SJSA1 (cell line): ENCODE results near the gene CDKN2C. TPM values are rescaled to one million over a fixed set of nuclear protein-coding genes. Genes with fewer than 3 reads are reported as not detected.

Experiments used
- DNase-seq, 2 experiments: peaks; one replicate each; pipeline ENCODE4 v3.0.0-alpha.2; 2015 to 2020; ENCODE audit warnings: low spot score in 2 of 2, low read depth in 1 of 2
- H3K27ac ChIP-seq: fragments of 250-450 bp; sonication (Bioruptor Pico); 2 replicates; pipeline ENCODE4 v1.5.1; 2020; ENCODE audit warnings: mild to moderate bottlenecking, moderate library complexity
- H3K27me3 ChIP-seq: fragments of 250-450 bp; sonication (Bioruptor Pico); replicated peaks from 2 replicates; pipeline ENCODE4 v1.5.1; 2020; ENCODE audit warnings: mild to moderate bottlenecking, moderate library complexity
- H3K36me3 ChIP-seq: fragments of 250-450 bp; sonication (Bioruptor Pico); 2 replicates; pipeline ENCODE4 v1.5.1; 2020; ENCODE audit warnings: mild to moderate bottlenecking
- H3K4me1 ChIP-seq: fragments of 250-450 bp; sonication (Bioruptor Pico); replicated peaks from 2 replicates; pipeline ENCODE4 v1.6.1; 2021; ENCODE audit warnings: mild to moderate bottlenecking
- H3K4me3 ChIP-seq: fragments of 250-450 bp; sonication (Bioruptor Pico); 2 replicates; pipeline ENCODE4 v1.5.1; 2020; ENCODE audit warnings: mild to moderate bottlenecking
- H3K9me3 ChIP-seq: fragments of 250-450 bp; sonication (Bioruptor Pico); replicated peaks from 2 replicates; pipeline ENCODE4 v1.5.1; 2020; ENCODE audit warnings: mild to moderate bottlenecking
- total RNA-seq: library from RNA; depleted of rRNA; stranded (reverse); fragments of >200 nt; shearing (Covaris generic); gene quantifications from 2 replicates; pipeline ENCODE4 v1.2.3, GENCODE V29; 2014

The CDKN2C gene
- total RNA-seq, 1 experiment from 2014 or later = 225 TPM

GRCh38 chr1:50978852-50979781, 9.1 kb downstream of the CDKN2C start:
- peak in 1 of 2 experiments; percentile 86 for DNase-seq
- no peaks in the 10 kb centered on the region for H3K27me3 ChIP-seq
- peaks cover 29% of the 10 kb centered on the region for H3K4me1 ChIP-seq
- H3K4me3 ChIP-seq = peak overlapping the region; percentile 85
- H3K27ac ChIP-seq = peak overlapping the region; percentile 99
- H3K9me3 ChIP-seq = no peaks in the 10 kb centered on the region
- peaks cover 38% of the 10 kb centered on the region for H3K36me3 ChIP-seq

GRCh38 chr1:50979937-50980336, 9.9 kb downstream of the CDKN2C start:
- Histone ChIP-seq H3K27ac (peak overlapping the region; percentile 99), H3K27me3 (no peaks in the 10 kb centered on the region), H3K4me3 (peak overlapping the region; percentile 85), H3K9me3 (no peaks in the 10 kb centered on the region), H3K4me1 (peaks cover 31% of the 10 kb centered on the region), H3K36me3 (peaks cover 29% of the 10 kb centered on the region)
- peak in 1 of 2 experiments; percentile 39 for DNase-seq

GRCh38 chr1:50980505-50980904, 10.5 kb downstream of the CDKN2C start:
- no peaks in the 10 kb centered on the region for H3K9me3 ChIP-seq
- H3K27me3 ChIP-seq = no peaks in the 10 kb centered on the region
- H3K27ac ChIP-seq = peak overlapping the region; percentile 99
- DNase-seq = no peak
- peaks cover 35% of the 10 kb centered on the region for H3K4me1 ChIP-seq
- H3K4me3 ChIP-seq = peak overlapping the region; percentile 85
- peaks cover 27% of the 10 kb centered on the region for H3K36me3 ChIP-seq

- Histone ChIP-seq H3K36me3 (peaks cover 17% of the 10 kb centered on the region), H3K27ac (peak overlapping the region; percentile 99), H3K27me3 (no peaks in the 10 kb centered on the region), H3K4me1 (peaks cover 35% of the 10 kb centered on the region), H3K4me3 (peak overlapping the region; percentile 15), H3K9me3 (no peaks in the 10 kb centered on the region)
- DNase-seq = peak in 1 of 2 experiments; percentile 78
These were observed 11.7 kb downstream of the CDKN2C start for GRCh38 chr1:50981741-50982140.

GRCh38 chr1:50982611-50983010, 12.6 kb downstream of the CDKN2C start:
- H3K4me1 ChIP-seq = peaks cover 35% of the 10 kb centered on the region
- H3K4me3 ChIP-seq = peak overlapping the region; percentile 15; the same call in 1 of the 2 replicates
- H3K9me3 ChIP-seq = no peaks in the 10 kb centered on the region
- DNase-seq = peak in 1 of 2 experiments; percentile 66
- H3K27me3 ChIP-seq = no peaks in the 10 kb centered on the region
- H3K27ac ChIP-seq = peak overlapping the region; percentile 99
- peaks cover 17% of the 10 kb centered on the region for H3K36me3 ChIP-seq

DNA sequence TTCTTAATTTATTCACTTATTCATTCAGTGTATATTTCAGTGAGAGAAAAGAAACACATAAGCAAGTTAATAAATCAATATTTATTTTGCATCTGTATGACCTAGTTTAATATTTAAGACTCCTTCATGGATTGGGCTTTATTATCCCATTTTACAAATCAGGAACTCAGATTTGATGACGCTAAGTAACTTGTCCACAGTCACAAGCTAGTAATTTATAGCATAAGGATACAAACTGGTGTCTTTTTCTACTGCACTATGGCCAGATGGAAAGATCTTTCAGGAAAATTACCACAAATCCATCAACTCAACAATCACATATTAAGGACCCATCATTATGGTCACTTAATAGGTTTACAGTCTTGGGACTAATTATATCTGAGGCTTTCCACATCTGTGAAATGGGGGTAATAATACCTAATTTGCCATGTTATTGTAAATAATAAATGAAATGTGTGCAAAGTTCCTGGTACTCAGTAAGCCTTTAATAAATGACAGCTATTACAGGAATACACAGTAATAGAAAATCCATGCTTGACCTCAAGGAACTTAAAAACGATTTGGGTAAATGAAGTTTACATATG, 13.3 kb downstream of the CDKN2C start:
- DNase-seq = peak in 1 of 2 experiments; percentile 46
- Histone ChIP-seq H3K9me3 (no peaks in the 10 kb centered on the region), H3K4me1 (peaks cover 35% of the 10 kb centered on the region), H3K27me3 (no peaks in the 10 kb centered on the region), H3K36me3 (peaks cover 13% of the 10 kb centered on the region), H3K4me3 (peak overlapping the region; percentile 4; the same call in 1 of the 2 replicates), H3K27ac (peak overlapping the region; percentile 99)

GRCh38 chr1:50985094-50985493, 15.0 kb downstream of the CDKN2C start:
- peak overlapping the region; percentile 49 for H3K27ac ChIP-seq
- peak overlapping the region; percentile 3; the same call in 1 of the 2 replicates for H3K4me3 ChIP-seq
- DNase-seq = peak in 1 of 2 experiments; percentile 76
- no peaks in the 10 kb centered on the region for H3K27me3 ChIP-seq
- peaks cover 17% of the 10 kb centered on the region for H3K36me3 ChIP-seq
- peaks cover 35% of the 10 kb centered on the region for H3K4me1 ChIP-seq
- H3K9me3 ChIP-seq = no peaks in the 10 kb centered on the region

GRCh38 chr1:50986653-50987052, 16.6 kb downstream of the CDKN2C start:
- no peak for DNase-seq
- Histone ChIP-seq H3K36me3 (peaks cover 17% of the 10 kb centered on the region), H3K27ac (no peak overlapping the region), H3K4me3 (no peak overlapping the region), H3K4me1 (peaks cover 34% of the 10 kb centered on the region), H3K27me3 (no peaks in the 10 kb centered on the region), H3K9me3 (no peaks in the 10 kb centered on the region)

- Histone ChIP-seq H3K36me3 (peaks cover 27% of the 10 kb centered on the region), H3K9me3 (no peaks in the 10 kb centered on the region), H3K27me3 (no peaks in the 10 kb centered on the region), H3K4me3 (no peak overlapping the region), H3K27ac (no peak overlapping the region), H3K4me1 (peaks cover 8% of the 10 kb centered on the region)
- DNase-seq = no peak
These were observed 19.6 kb downstream of the CDKN2C start for GRCh38 chr1:50989694-50990093.

DNA sequence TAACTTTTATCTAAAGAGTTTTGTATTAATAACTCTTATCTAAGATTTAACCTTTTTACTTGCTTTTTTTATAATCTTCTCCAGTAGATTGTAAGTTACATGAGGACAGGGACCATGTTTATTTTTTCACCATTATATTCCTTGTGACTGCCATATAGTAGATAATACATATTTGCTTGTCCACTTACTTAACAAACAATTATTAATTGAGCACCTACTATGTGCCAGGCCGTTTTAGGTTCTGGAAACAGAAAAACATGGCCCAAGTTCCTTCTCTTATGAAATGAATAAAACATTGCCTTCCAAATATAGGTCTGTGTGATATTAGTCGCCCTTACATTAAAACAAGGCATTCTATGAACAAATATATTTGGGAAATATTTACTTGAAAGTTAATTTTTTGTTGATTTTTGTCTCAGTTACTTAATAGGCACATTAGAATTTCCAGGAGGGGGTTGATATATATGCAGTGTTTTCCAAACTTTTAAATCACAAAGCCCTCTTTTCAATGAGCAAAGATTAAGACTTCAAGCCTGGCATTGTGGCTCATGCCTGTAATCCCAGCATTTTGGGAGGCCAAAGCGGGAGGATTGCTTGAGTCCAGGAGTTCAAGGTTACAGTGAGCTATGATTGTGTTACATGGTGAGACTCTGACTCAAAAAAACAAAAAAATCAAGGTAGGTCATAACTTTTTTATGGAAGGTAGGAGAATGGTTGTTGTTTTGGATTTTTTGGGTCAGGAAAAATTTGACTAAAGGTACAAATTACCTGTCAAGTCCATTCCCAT, 22.7 kb downstream of the CDKN2C start:
- Histone ChIP-seq H3K36me3 (peaks cover 20% of the 10 kb centered on the region), H3K27me3 (no peaks in the 10 kb centered on the region), H3K4me3 (no peak overlapping the region), H3K4me1 (no peaks in the 10 kb centered on the region; the same call in 1 of the 2 replicates), H3K9me3 (no peaks in the 10 kb centered on the region), H3K27ac (no peak overlapping the region)
- no peak for DNase-seq

- H3K27me3 ChIP-seq = no peaks in the 10 kb centered on the region
- no peak overlapping the region for H3K27ac ChIP-seq
- no peaks in the 10 kb centered on the region; the same call in 1 of the 2 replicates for H3K4me1 ChIP-seq
- H3K4me3 ChIP-seq = no peak overlapping the region
- DNase-seq = no peak
- H3K36me3 ChIP-seq = peaks cover 20% of the 10 kb centered on the region
- no peaks in the 10 kb centered on the region for H3K9me3 ChIP-seq
These were observed 23.6 kb downstream of the CDKN2C start for GRCh38 chr1:50993645-50994044.

DNA sequence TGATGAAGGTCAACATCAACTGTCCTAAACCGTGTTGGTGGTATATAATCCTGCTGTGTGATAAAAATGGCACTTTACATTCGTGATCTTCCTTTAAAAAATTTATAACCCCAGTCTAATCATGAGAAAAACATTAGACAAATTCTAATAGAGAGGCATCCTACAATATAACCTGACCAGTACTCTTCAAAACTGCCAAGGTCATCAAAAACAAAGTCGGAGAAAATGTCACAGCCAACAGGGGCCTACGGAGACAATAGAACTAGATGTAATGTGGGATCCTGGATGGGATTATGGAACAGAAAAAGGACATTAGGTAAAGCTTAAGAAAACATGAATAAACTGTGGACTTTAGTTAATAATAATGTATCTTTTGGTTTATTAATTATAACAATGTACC, 25.0 kb downstream of the CDKN2C start:
- no peaks in the 10 kb centered on the region for H3K27me3 ChIP-seq
- H3K27ac ChIP-seq = no peak overlapping the region
- H3K4me1 ChIP-seq = no peaks in the 10 kb centered on the region; the same call in 1 of the 2 replicates
- H3K36me3 ChIP-seq = peaks cover 20% of the 10 kb centered on the region
- no peaks in the 10 kb centered on the region for H3K9me3 ChIP-seq
- no peak for DNase-seq
- no peak overlapping the region for H3K4me3 ChIP-seq

DNA sequence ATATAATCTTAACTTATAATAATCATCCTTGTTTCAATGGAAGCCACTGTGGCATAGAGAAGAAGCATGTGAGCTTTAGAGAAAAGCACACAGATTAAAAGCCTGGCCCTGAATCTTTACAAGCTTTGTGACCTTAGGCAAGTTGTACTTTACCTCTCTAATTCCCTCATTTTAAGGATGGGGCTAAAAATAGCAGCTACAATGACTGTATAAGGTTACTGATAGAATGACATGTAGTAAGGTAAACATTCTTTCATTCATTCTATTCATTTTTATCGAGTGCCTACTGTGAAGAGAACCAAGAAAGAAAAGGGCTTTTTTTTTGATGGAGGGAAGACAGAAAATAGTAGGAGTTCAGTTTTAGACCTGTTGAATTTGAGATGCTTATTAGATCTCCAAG, 25.6 kb downstream of the CDKN2C start:
- DNase-seq = no peak
- Histone ChIP-seq H3K27ac (no peak overlapping the region), H3K4me1 (no peaks in the 10 kb centered on the region; the same call in 1 of the 2 replicates), H3K4me3 (no peak overlapping the region), H3K9me3 (no peaks in the 10 kb centered on the region), H3K36me3 (peaks cover 20% of the 10 kb centered on the region), H3K27me3 (no peaks in the 10 kb centered on the region)
